NCI-H146 treated with DMSO at 0.1 percent for 48 hours (cell line): Measurements from ENCODE around the gene HOXC6.

Source experiments
- DNase-seq: peaks from one replicate; lab custom pipeline; 2025; ENCODE audit not compliant: unreplicated experiment; lab: John Stamatoyannopoulos, UW

HOXC6 gene

GRCh38 chr12:53989227-53990113, 38.8 kb upstream of the HOXC6 start:
- DNase-seq, result no peak

GRCh38 chr12:53990311-53991076, 37.7 kb upstream of the HOXC6 start:
- DNase-seq, result no peak

DNA sequence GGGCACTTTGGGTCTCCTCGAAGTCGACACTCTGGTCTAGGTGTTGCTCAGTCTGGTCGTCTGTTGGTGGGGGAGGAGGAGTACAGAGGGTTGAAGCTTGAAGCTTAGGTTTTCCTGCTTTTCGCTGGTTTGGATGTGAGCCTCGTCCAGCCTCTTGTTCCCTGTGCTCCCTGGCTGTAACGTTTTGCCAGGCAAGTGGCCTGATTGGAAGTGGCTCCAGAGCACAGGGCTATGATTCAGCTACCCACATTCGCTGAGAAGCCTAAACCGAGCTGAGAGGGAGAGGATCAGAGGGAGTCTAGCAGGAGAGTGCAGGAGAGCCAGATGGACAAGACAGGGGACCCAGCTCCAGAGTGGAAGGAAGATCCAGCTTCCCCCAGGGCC, 37.2 kb upstream of the HOXC6 start:
- no peak for DNase-seq

GRCh38 chr12:53992377-53992889, 35.8 kb upstream of the HOXC6 start:
- no peak for DNase-seq

- DNase-seq, result no peak
Measured at GRCh38 chr12:53993162-53994008, 34.9 kb upstream of the HOXC6 start.

DNA sequence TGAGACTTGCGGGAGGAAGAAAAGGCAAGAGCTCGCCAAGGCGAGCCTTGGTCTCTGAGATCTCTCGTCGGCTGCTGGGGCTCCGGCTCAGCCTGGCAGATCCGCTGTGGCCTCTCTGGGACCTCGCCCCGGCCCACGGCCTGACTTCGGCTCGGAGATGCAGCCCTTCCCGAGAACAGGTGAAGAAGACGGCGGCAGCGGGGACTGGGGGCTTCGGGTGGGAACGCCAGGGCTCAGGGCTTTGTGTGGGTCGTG, 34.3 kb upstream of the HOXC6 start:
- no peak for DNase-seq

DNA sequence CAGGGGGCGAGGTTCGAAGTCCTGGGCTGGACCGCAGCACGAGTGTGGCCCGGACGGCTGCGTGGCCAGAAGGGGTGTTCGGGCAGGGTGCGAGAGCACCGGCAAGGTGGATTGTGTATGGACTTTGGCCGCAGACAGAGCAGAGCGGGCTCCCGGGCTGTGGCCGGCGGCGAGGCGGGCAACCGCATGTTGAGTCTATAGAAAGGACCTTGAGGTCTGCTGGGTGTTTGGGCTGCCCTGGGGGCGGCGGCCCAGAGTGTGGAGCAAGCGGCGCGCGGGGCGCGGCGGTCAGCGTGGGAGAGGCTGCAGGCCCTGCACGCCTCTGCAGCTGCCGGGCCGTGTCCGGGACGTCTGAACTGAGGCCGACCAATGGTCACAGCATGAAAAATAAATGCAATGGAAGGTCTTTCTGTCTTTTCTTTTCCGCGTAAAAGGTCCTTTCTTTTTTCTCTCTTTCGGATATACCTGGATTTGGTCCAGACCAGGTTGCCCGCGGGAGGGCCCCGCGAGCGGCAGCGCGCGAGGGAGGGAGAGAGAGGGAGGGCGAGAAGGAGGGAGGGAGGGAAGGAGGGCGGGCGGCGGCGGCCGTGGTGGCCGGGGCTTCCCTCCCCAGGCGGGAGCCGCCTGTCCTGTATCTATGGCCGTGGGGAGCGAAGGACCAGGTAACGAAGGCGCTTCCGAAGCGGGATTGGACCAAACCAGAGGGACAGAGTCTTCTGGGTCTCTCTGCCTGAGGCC, 33.8 kb upstream of the HOXC6 start:
- DNase-seq, result no peak

DNA sequence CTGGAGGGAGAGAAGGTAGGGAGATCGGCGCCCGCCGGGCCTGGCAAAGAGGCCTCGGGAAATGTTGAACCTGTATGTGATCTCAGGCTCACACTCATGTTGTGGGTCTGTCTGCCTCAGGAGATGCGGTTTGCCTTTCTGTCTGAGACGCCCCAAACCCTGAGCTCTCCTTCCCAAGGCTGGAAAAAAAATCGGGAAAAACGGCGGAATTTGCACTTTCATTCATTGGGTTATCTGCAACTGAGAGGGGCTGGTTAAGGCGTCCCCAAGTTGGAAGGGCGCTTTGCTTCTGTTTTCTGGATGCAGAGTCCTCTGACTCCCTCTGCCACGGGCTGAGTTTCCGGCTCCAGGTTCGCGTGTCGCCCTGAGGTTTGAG, 33.2 kb upstream of the HOXC6 start:
- DNase-seq, result no peak

DNA sequence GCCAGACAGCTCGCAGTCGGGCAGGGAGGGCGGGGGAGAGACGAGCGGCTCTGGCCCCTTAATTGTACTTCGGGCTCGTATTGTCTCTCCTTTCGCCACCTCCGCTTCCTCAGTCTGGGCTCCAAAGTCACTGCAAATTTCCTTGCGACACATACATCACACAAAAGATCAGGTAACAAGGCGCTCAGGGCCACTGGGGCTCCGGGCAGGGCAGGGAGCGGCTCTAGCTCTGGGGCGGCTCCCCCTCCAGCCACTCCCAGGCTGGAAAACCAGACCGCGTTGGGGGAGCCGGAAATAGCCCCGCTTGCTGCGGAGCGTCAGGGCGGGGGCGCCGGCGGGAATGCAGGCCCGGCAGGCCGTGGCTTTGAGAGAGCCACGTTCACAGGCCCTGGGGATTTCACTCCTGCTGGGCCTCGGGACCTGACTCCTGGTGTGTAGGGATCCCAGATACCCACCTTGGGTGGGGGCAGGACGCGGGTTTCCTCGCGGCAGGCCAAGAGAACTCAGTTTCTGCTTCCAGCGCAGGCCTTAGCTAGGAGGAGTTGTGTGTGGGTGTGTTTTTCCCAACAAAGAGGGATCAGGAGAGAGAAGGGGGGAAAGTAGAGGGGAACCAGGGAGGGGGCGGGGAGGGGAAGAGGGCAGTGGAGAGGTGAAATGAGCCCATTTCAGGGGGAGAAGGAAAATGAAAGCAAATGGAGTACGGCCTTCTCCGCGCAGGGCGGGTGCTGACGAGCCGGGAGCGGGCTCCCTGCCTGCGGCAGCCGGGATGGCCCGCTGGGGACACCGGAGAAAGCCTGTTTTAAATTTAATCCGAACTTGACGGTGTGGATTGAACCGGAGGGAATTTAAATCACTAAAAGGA, 32.6 kb upstream of the HOXC6 start:
- peak; percentile 3 for DNase-seq

GRCh38 chr12:53996240-53997203, 31.7 kb upstream of the HOXC6 start:
- no peak for DNase-seq

DNA sequence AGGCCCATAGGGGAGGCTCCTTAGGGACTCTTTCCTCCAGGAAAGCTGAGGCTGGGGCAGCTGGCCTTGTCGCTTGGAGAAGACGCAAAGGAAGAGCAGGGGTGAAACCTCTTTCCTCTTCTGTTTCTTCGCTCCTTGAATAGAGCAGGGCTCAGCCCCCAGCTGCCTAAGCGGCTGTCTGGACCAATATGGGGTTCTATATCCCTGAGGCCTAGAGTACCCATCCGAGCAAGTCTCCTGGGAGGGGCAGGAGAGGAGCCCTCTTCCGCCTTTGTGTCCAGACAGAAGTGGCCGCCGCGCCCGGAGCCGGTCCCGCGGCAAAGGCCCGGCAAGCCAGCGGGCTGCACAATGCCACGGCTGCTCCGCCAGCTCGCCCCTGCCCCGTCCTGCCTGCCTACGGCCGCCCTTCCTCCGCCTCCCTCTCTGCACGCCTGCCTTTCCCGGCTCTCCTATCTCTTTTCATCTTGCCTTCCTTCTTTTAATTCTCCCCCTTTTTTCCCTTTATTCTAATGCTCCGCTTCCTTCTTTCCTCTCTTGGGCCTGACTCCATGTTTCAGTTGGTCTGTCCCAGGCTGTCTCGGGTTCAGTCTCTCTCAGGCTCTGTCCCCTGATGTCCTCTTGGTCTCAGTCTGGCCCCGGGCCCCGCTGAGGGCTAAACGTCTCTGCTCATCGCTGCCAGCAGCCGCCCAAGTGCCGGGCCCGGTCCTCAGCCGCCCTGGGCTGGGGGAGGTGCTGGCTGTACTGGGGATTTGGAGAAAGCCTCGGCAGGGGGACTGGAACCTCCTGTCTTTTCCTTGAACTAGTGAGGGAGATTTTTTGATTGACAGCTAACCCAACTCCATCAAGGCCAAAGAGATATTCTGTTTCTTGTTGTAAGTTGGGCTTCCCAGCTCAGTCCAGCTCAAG, 30.8 kb upstream of the HOXC6 start:
- DNase-seq, result no peak

DNA sequence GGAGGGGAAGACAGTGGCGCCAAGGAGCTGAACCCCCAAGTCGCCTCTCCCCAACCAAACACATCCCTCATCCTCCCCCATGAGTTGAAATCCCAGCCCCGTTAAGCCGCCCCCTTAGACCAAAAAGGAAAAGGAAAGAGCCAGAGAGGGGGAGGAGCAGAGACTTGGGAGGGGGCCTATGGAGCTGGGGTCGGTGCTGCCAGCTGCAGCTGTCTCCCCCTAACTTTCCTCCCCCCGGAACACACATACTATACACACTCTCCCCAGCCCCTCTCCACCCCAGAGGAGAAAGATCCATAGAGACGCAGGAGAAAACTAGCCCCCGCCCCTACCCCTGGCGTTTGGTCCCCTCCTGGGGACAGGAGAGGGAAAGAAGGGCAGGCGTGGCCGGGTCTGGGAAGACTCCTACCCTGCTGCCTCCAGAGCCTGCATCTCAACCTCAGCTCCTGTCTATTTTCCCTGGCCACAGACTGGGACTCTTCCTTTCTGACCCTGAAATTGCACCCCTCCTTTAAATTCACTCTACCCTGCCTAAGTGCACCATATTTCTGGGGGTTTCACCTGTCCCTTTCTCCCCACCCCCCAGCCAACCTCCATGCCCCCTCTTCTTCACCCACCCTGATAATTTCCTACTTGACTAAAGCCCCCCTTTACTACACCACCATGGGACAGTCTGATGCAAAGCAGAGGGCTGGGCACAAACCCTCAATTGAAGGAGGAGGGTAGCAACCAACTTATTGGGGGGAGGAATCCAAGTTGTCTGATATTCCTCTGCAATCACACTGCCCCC, 29.9 kb upstream of the HOXC6 start:
- no peak for DNase-seq

DNA sequence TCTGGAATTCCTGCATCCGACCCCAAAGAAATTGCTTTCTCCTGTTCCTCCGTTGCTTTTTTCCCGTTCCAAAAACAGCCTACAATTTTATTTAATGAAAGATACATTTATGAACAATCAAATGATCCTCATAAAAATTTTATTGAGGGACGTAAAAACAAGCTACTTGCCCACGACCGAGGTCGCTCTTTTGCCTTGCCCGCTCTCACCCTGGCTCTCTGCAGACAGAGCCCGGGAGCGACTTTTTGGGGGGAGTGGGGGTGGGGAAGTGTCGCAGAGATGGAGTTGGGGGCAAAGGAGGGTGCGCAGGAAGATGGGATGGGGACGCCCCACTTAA, 29.4 kb upstream of the HOXC6 start:
- DNase-seq, result no peak

GRCh38 chr12:53999559-54000115, 28.6 kb upstream of the HOXC6 start:
- no peak for DNase-seq

- DNase-seq, result no peak
Measured at GRCh38 chr12:54000116-54001114, 27.8 kb upstream of the HOXC6 start, which contains the start of gene HOXC9. Gene HOXC9 (plus strand): TSS chr12:54000161. CDS start chr12:54000189, 28 bp downstream.
